ENCODE data around the gene HIVEP2.

HIVEP2 gene

DNA sequence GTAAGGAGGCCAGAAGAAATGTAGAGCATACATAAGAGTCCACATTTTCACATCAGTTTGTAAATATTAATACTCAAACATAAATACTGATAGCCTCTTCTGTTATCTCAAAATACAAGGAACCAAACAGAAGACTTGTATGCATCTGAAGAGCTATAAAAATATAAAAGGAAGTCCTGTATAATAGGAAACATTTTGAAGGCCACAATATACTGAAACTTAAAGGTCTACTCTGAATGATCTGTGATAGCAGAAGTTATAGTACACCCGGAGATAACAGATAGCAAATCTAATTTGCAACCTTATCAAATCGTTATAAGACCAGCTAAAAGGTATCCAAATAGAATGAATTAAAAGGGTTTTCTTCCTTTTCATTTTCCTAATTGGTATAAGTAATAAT lies 111.2 kb downstream of the HIVEP2 start:
- TF ChIP-seq, protein P1, sequence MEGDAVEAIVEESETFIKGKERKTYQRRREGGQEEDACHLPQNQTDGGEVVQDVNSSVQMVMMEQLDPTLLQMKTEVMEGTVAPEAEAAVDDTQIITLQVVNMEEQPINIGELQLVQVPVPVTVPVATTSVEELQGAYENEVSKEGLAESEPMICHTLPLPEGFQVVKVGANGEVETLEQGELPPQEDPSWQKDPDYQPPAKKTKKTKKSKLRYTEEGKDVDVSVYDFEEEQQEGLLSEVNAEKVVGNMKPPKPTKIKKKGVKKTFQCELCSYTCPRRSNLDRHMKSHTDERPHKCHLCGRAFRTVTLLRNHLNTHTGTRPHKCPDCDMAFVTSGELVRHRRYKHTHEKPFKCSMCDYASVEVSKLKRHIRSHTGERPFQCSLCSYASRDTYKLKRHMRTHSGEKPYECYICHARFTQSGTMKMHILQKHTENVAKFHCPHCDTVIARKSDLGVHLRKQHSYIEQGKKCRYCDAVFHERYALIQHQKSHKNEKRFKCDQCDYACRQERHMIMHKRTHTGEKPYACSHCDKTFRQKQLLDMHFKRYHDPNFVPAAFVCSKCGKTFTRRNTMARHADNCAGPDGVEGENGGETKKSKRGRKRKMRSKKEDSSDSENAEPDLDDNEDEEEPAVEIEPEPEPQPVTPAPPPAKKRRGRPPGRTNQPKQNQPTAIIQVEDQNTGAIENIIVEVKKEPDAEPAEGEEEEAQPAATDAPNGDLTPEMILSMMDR (IDR thresholded peaks at IDR 0.05): no peak

- TF ChIP-seq, protein P1 (IDR thresholded peaks at IDR 0.05): no peak
Measured at GRCh38 chr6:142833054-142833453, 111.9 kb downstream of the HIVEP2 start.

DNA sequence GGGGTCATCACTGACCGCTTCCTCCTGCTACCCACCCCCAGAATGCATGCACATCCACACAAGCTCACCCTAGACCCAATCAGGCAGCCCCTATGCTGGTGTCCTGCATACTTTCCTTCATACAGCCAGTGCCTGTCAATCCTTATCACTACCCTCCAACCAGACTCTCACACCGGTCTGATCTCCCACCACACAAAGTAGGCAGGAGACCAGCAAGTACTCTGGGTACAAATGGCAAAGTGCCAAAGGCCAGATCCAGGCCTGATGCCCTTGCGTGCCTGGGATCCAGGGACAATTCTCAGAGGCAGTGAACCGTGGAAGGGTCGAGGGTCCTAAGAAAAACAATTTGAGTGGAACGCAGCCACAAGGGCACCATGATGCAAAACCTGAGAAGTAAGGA lies 114.2 kb downstream of the HIVEP2 start:
- TF ChIP-seq, protein P1 (IDR thresholded peaks at IDR 0.05): no peak

GRCh38 chr6:142830116-142830710 lies 114.8 kb downstream of the HIVEP2 start:
- TF ChIP-seq, protein P1 (IDR thresholded peaks at IDR 0.05): no peak

DNA sequence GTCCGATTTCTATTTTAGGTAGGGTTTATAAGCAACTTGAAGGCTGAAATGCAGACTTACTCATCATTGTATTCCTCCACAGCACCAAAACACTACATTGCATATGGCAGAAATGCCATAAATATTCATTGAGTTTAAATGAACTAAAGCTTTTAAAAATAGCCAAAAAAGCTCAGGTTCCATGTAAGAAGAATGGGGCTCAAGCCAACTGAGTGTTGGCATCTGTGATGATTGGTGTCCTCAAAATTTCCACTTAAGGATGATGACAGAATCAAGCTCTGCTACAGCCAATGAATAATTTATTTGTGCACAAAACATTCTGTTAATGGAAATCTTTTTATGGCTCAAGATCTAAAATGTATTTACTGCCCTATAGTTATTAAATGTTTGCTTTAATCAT lies 115.4 kb downstream of the HIVEP2 start:
- TF ChIP-seq, protein P1 (IDR thresholded peaks at IDR 0.05): no peak

DNA sequence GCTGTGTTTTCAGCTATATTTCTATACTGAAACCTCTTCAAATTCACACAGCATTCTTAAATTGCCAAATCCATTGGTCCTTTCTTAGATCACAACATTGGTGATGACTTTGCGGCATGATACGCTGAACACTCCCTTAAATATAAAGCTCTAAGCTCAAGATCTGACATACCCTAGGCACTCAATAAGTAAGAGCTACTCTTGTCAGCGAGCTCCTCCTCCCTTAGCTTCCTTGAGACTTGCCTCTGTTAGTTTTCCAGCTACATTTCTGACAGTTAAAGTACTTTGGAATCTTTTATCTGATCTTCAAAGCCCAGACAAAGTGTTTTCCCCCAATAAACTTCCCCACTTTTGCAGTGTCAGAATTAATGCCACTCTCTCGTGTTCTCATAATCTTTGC lies 117.0 kb downstream of the HIVEP2 start:
- TF ChIP-seq, protein P1 (IDR thresholded peaks at IDR 0.05): no peak

- TF ChIP-seq, protein P1 (IDR thresholded peaks at IDR 0.05): no peak
Measured at GRCh38 chr6:142827369-142827768, 117.6 kb downstream of the HIVEP2 start.

DNA sequence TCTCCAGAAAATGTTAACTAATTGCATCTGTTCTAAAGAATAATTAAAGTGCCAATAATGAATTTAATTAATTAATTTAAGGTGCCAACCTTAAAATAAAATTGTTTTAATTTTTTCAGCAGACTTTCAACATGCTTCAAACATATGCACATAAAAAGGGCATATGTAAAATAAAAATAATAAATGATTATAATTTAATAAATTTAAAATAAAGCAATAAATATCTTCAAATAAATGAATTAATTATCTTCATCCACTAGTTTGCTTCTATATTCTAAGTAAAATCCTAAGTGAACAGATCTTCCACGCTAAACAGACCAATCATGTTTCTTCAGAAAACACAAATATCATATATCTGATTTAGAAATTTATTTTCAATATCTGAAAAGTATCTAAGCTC lies 119.2 kb downstream of the HIVEP2 start:
- TF ChIP-seq, protein P1 (IDR thresholded peaks at IDR 0.05): no peak

All from LNCAP (cell line).